SU-DHL-6 (cell line): ENCODE measurements around the gene RAPGEF4.

Experiments used
- H2AFZ ChIP-seq: fragments of 200-600 bp; sonication (generic); 2 replicates; pipeline ENCODE4 v1.6.1; 2014; ENCODE audit warnings: low read depth, mild to moderate bottlenecking, moderate library complexity, mixed read lengths, antibody characterized with exemption, low read length; ENCODE audit not compliant: severe bottlenecking
- H3F3A ChIP-seq: fragments of 200-600 bp; shearing (Covaris generic); 2 replicates; pipeline ENCODE4 v1.6.0; 2016; ENCODE audit warnings: antibody characterized with exemption, mild to moderate bottlenecking; ENCODE audit not compliant: insufficient read depth
- H3K27ac ChIP-seq: fragments of 200-600 bp; sonication (generic); 2 replicates; pipeline ENCODE4 v1.5.1; 2016; ENCODE audit warnings: low read depth, mild to moderate bottlenecking, low read length, moderate library complexity, mixed read lengths
- H3K27me3 ChIP-seq: fragments of 200-600 bp; sonication (generic), shearing (Covaris generic); 2 replicates; pipeline ENCODE4 v1.6.0; 2014; ENCODE audit warnings: mild to moderate bottlenecking, low read length
- H3K36me3 ChIP-seq: fragments of 200-600 bp; sonication (generic); 2 replicates; pipeline ENCODE4 v1.6.1; 2014; ENCODE audit warnings: mild to moderate bottlenecking, low read length, mixed read lengths
- H3K4me2 ChIP-seq: fragments of 300-600, 200-600 bp; shearing (Covaris generic), sonication (generic); 2 replicates; pipeline ENCODE4 v1.6.0; 2014; ENCODE audit warnings: low read length, low read depth, mild to moderate bottlenecking; ENCODE audit not compliant: poor library complexity, severe bottlenecking
- H3K4me3 ChIP-seq: fragments of 200-600 bp; sonication (generic); 2 replicates; pipeline ENCODE4 v1.5.1; 2014; ENCODE audit warnings: antibody characterized with exemption, low read length, mild to moderate bottlenecking, mixed read lengths; ENCODE audit not compliant: insufficient read depth, poor library complexity, severe bottlenecking
- H3K79me2 ChIP-seq: fragments of 200-600 bp; sonication (generic); 2 replicates; pipeline ENCODE4 v1.6.1; 2014; ENCODE audit warnings: mild to moderate bottlenecking, low read length, moderate library complexity; ENCODE audit not compliant: insufficient read depth
- H3K9ac ChIP-seq: fragments of 200-600 bp; sonication (generic); 2 replicates; pipeline ENCODE4 v1.7.0; 2014; ENCODE audit warnings: mild to moderate bottlenecking, low read length
- H3K9me2 ChIP-seq: fragments of 200-600 bp; sonication (generic); replicated peaks from 2 replicates; pipeline ENCODE4 v1.6.1; 2014; ENCODE audit warnings: low read length; ENCODE audit not compliant: insufficient read depth
- H3K9me3 ChIP-seq: fragments of 200-600 bp; sonication (generic); 2 replicates; pipeline ENCODE4 v1.6.1; 2014; ENCODE audit warnings: low read length, mixed read lengths; ENCODE audit not compliant: insufficient read depth
- H4K20me1 ChIP-seq: fragments of 200-600 bp; sonication (generic); 2 replicates; pipeline ENCODE4 v1.6.1; 2014; ENCODE audit warnings: low read depth, mild to moderate bottlenecking, antibody characterized with exemption, low read length, moderate library complexity, mixed read lengths
- EZH2phosphoT487 ChIP-seq: fragments of 200-600 bp; sonication (generic), shearing (Covaris generic); conservative IDR thresholded peaks from 2 replicates; pipeline ENCODE4 v1.6.1; 2018; ENCODE audit warnings: mild to moderate bottlenecking, antibody characterized with exemption, low read length, moderate library complexity, mixed read lengths
- TF ChIP-seq, protein P1 (sequence below): fragments of 200-600 bp; sonication (generic); IDR thresholded peaks from one replicate; pipeline ENCODE4 v1.5.1; 2017; ENCODE audit warnings: antibody characterized with exemption, mild to moderate bottlenecking, low read length, moderate library complexity; ENCODE audit not compliant: insufficient read depth, poor library complexity, severe bottlenecking

RAPGEF4 gene

DNA sequence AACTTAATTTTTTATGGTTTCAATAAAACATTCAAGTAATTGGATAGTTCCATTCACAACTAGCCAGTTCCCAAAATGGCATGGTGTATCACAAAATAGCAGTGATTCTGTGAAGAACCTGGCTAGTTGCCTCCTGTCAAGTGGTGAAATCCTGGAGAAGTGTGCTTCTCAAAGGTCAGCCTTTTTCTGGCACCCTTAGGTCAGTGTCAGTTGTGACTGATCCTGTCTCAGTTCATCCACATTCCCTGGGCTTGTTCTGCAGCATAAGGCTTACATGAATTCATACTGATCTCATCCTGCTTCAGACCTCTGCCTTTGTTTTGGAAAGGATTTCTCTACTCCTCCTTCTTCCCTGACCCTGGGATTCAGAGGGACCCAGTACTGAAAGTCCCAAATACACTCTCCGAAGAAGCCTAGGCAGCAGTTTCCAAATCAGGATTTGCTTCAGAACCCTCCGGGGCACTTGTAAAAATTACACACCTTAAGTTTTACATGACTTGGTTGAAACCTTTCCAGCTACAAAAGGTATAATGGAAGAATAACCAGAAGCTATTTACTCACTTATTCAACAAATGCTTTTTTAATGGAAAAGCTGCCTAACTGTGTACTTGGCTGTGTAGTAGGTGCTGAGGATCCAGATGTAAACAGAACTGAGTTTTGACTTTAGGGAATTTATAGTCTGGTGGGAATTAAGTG lies 351.0 kb downstream of the RAPGEF4 start:
- Histone ChIP-seq H3F3A (no peaks in the 10 kb centered on the region), H3K9me3 (no peaks in the 10 kb centered on the region), H3K27ac (no peak overlapping the region), H3K4me2 (no peak overlapping the region), H4K20me1 (no peaks in the 10 kb centered on the region), H3K36me3 (no peaks in the 10 kb centered on the region), H2AFZ (no peak overlapping the region), H3K9ac (no peak overlapping the region), H3K27me3 (no peaks in the 10 kb centered on the region), H3K79me2 (no peaks in the 10 kb centered on the region), H3K9me2 (no peaks in the 10 kb centered on the region), H3K4me3 (no peak overlapping the region)
- no peak for TF ChIP-seq EZH2phosphoT487
- TF ChIP-seq, protein P1, sequence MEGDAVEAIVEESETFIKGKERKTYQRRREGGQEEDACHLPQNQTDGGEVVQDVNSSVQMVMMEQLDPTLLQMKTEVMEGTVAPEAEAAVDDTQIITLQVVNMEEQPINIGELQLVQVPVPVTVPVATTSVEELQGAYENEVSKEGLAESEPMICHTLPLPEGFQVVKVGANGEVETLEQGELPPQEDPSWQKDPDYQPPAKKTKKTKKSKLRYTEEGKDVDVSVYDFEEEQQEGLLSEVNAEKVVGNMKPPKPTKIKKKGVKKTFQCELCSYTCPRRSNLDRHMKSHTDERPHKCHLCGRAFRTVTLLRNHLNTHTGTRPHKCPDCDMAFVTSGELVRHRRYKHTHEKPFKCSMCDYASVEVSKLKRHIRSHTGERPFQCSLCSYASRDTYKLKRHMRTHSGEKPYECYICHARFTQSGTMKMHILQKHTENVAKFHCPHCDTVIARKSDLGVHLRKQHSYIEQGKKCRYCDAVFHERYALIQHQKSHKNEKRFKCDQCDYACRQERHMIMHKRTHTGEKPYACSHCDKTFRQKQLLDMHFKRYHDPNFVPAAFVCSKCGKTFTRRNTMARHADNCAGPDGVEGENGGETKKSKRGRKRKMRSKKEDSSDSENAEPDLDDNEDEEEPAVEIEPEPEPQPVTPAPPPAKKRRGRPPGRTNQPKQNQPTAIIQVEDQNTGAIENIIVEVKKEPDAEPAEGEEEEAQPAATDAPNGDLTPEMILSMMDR: no peak

DNA sequence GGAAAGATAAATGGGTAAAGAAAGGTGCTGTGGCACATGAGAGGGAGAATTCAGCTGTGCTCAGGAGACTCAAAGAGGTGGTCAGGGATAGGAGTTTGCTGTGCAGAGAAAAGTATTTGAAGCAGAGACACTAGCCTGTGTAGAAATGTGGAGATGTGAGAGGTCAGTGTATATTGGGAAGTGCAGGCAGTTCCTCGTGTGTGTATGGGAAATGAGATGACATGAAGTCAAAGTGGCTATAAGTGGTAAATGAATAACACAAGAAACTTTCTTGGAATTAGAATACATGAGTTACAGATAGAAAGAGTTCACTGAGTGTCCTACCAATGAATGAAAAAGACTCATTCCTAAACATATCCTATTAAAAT lies 351.6 kb downstream of the RAPGEF4 start:
- no peaks in the 10 kb centered on the region for H3K9me2 ChIP-seq

DNA sequence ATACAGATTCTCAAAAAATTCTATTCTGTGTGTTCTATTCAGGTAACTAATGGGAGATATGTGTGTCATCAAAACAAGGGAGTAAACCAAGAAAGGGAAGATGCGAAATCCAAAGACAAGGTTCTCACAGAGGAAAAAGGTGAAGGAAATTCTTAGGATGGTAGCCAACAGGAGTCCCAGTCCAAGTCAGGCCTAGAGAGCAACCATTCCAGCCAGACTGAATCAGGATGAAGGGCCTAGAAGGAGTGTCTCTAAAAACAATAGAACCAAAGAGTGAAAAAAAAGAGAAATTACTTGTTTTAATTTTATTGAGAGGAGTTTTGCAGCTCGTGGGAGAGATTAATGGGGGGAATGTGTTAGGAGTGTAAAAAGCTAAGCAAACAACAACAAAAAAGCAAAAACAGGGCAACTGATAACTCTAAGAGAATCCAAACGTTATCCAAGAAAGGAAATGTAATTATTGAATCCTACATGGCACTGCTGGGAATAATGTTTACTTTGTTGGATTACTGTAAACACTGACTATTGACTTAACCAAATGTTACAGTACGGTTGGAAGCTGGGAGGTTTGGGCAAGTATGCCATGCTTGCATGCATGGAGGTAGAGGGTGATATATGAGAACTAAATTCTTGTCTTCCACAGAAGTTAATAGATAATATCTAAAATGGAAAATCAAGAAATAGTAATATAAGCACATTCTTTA lies 352.3 kb downstream of the RAPGEF4 start:
- Histone ChIP-seq H3K79me2 (no peaks in the 10 kb centered on the region), H3K27ac (no peak overlapping the region), H3K27me3 (no peaks in the 10 kb centered on the region), H4K20me1 (no peaks in the 10 kb centered on the region), H3K9me2 (no peaks in the 10 kb centered on the region), H3K4me3 (no peak overlapping the region), H3K36me3 (no peaks in the 10 kb centered on the region), H2AFZ (no peak overlapping the region), H3K4me2 (no peak overlapping the region), H3F3A (no peaks in the 10 kb centered on the region), H3K9me3 (no peaks in the 10 kb centered on the region), H3K9ac (no peak overlapping the region)
- TF ChIP-seq, protein P1: no peak
- TF ChIP-seq EZH2phosphoT487: no peak

More for the DNA sequence above, 351.6 kb downstream of the RAPGEF4 start:
- Histone ChIP-seq H3K9me3 (no peaks in the 10 kb centered on the region), H3K79me2 (no peaks in the 10 kb centered on the region), H3F3A (no peaks in the 10 kb centered on the region), H3K27me3 (no peaks in the 10 kb centered on the region), H3K9ac (no peak overlapping the region), H3K4me2 (no peak overlapping the region), H3K4me3 (no peak overlapping the region), H3K36me3 (no peaks in the 10 kb centered on the region), H3K27ac (no peak overlapping the region), H4K20me1 (no peaks in the 10 kb centered on the region), H2AFZ (no peak overlapping the region)
- no peak for TF ChIP-seq EZH2phosphoT487
- TF ChIP-seq, protein P1: no peak
